ENCODE data around the gene C7. TPM values are rescaled to one million over a fixed set of nuclear protein-coding genes. Genes with fewer than 3 reads are reported as not detected.

Gene C7
- total and polyA plus RNA-seq, 2 experiments from 2014 or later: 0.05 to 0.07 TPM

- no peaks in the 10 kb centered on the region for H3K79me2 ChIP-seq (replicated peaks; ENCODE audit: insufficient read depth)
- H2AFZ ChIP-seq: peak overlapping the region; percentile 43; the same call in 1 of the 2 replicates
- H3K4me2 ChIP-seq: no peak overlapping the region
- DNase-seq (ENCODE audit: low spot score) (peak; percentile 3), ATAC-seq (no peak)
- H3K4me3 Mint-ChIP-seq: no peak overlapping the region
- H3K9me3 Mint-ChIP-seq: no peaks in the 10 kb centered on the region; the same call in 2 of the 3 replicates
- H3F3A ChIP-seq (replicated peaks; ENCODE audit: low read depth): no peaks in the 10 kb centered on the region
- H3K27ac ChIP-seq (ENCODE audit: low read depth): no peak overlapping the region
- H4K20me1 ChIP-seq (replicated peaks; ENCODE audit: insufficient read depth): no peaks in the 10 kb centered on the region
- peaks cover 3% of the 10 kb centered on the region for H3K27me3 Mint-ChIP-seq (ENCODE audit: insufficient read depth, low read depth, poor library complexity)
- H3K36me3 ChIP-seq (ENCODE audit: insufficient read depth): no peaks in the 10 kb centered on the region
- H3K27me3 ChIP-seq (ENCODE audit: insufficient read depth): no peaks in the 10 kb centered on the region
- no peak overlapping the region for H3K4me3 ChIP-seq
- H3K9me2 ChIP-seq (ENCODE audit: insufficient read depth): no peaks in the 10 kb centered on the region
- TF ChIP-seq NANOG (IDR thresholded peaks at IDR 0.05; ENCODE audit: borderline replicate concordance) (no peak), ZNF114 (CRISPR knock-in tag; IDR thresholded peaks at IDR 0.05) (no peak), ZNF331 (CRISPR knock-in tag; IDR thresholded peaks at IDR 0.05; ENCODE audit: low read depth) (no peak), JUNB (IDR thresholded peaks at IDR 0.05; ENCODE audit: unreplicated experiment) (no peak), ETS1 (IDR thresholded peaks at IDR 0.05) (no peak), CREB1 (CRISPR knock-in tag; IDR thresholded peaks at IDR 0.05; ENCODE audit: low read depth) (no peak), POLR2AphosphoS5 (IDR thresholded peaks at IDR 0.05; ENCODE audit: low read depth) (no peak)
- H3K4me1 Mint-ChIP-seq: no peaks in the 10 kb centered on the region
- peak overlapping the region; percentile 53; the same call in 1 of the 2 replicates for H3K27ac Mint-ChIP-seq
- no peaks in the 10 kb centered on the region for H3K36me3 Mint-ChIP-seq (ENCODE audit: low read depth)
- no peaks in the 10 kb centered on the region for H3K4me1 ChIP-seq (ENCODE audit: insufficient read depth)
These were observed 79.6 kb downstream of the C7 start for GRCh38 chr5:40988746-40989510.

GRCh38 chr5:40991168-40991980 is 82.1 kb downstream of the C7 start:
- no peak overlapping the region for H3K4me2 ChIP-seq
- no peak overlapping the region for H3K4me3 Mint-ChIP-seq
- no peaks in the 10 kb centered on the region for H3K27me3 Mint-ChIP-seq (ENCODE audit: insufficient read depth, low read depth, poor library complexity)
- H3K4me1 ChIP-seq (ENCODE audit: insufficient read depth): no peaks in the 10 kb centered on the region
- H3K36me3 ChIP-seq (ENCODE audit: insufficient read depth): no peaks in the 10 kb centered on the region
- no peaks in the 10 kb centered on the region for H4K20me1 ChIP-seq (replicated peaks; ENCODE audit: insufficient read depth)
- no peaks in the 10 kb centered on the region for H3K9me2 ChIP-seq (ENCODE audit: insufficient read depth)
- H3K36me3 Mint-ChIP-seq (ENCODE audit: low read depth): no peaks in the 10 kb centered on the region
- no peak overlapping the region for H3K4me3 ChIP-seq
- H3F3A ChIP-seq (replicated peaks; ENCODE audit: low read depth): no peaks in the 10 kb centered on the region
- H3K4me1 Mint-ChIP-seq: no peaks in the 10 kb centered on the region
- no peak overlapping the region for H2AFZ ChIP-seq
- H3K79me2 ChIP-seq (replicated peaks; ENCODE audit: insufficient read depth): no peaks in the 10 kb centered on the region
- TF ChIP-seq EZH2phosphoT487 (IDR thresholded peaks at IDR 0.05; ENCODE audit: unreplicated experiment): no peak
- no peak for TF ChIP-seq ETS1 (IDR thresholded peaks at IDR 0.05)
- H3K27ac Mint-ChIP-seq: no peak overlapping the region
- ATAC-seq: no peak
- H3K27ac ChIP-seq (ENCODE audit: low read depth): no peak overlapping the region
- H3K9me3 Mint-ChIP-seq: no peaks in the 10 kb centered on the region; the same call in 2 of the 3 replicates
- no peak for DNase-seq (ENCODE audit: low spot score)
- H3K27me3 ChIP-seq (ENCODE audit: insufficient read depth): no peaks in the 10 kb centered on the region

Measured in GM23338 (cell line).